GM12875 (cell line): Measurements from ENCODE around the gene SLIT1.

Experiments used
- H3K4me3 ChIP-seq: one replicate; pipeline ENCODE4 v1.5.1; 2011; ENCODE audit warnings: low read depth, low read length, control low read depth
- CTCF ChIP-seq: IDR thresholded peaks from 2 replicates; pipeline ENCODE4 v1.5.1; 2011; ENCODE audit warnings: low read depth, mild to moderate bottlenecking, control low read depth, inconsistent platforms, low read length, moderate library complexity, borderline replicate concordance; ENCODE audit not compliant: insufficient read depth

The SLIT1 gene

GRCh38 chr10:97190450-97190849 lies 4.7 kb upstream of the SLIT1 start:
- no peak overlapping the region for H3K4me3 ChIP-seq
- no peak for TF ChIP-seq CTCF

- no peak overlapping the region for H3K4me3 ChIP-seq
- no peak for TF ChIP-seq CTCF
Measured at GRCh38 chr10:97188261-97188711, 2.5 kb upstream of the SLIT1 start.

- no peak overlapping the region for H3K4me3 ChIP-seq
Measured at GRCh38 chr10:97186911-97187310, 1.2 kb upstream of the SLIT1 start.

GRCh38 chr10:97184971-97185325 lies 811 bp downstream of the SLIT1 start:
- no peak for TF ChIP-seq CTCF
- no peak overlapping the region for H3K4me3 ChIP-seq

More at GRCh38 chr10:97186911-97187310, 1.2 kb upstream of the SLIT1 start:
- no peak for TF ChIP-seq CTCF

GRCh38 chr10:97183314-97183713 lies 2.4 kb downstream of the SLIT1 start:
- no peak overlapping the region for H3K4me3 ChIP-seq
- TF ChIP-seq CTCF = no peak

GRCh38 chr10:97182288-97182990 lies 3.3 kb downstream of the SLIT1 start:
- H3K4me3 ChIP-seq = no peak overlapping the region
- TF ChIP-seq CTCF = no peak

GRCh38 chr10:97180986-97181385 lies 4.8 kb downstream of the SLIT1 start:
- no peak overlapping the region for H3K4me3 ChIP-seq
- TF ChIP-seq CTCF = no peak
